ENCODE results near the gene TRAF3IP1. TPM values are rescaled to one million over a fixed set of nuclear protein-coding genes. Genes with fewer than 3 reads are reported as not detected.

The TRAF3IP1 gene
- polyA plus RNA-seq, 1 donor from 2014 or later: 12.5 TPM

- H3K9me3 ChIP-seq (ENCODE audit: low read length): no peaks in the 10 kb centered on the region
- H3K4me2 ChIP-seq (ENCODE audit: low read length): no peak overlapping the region
- H4K20me1 ChIP-seq (ENCODE audit: insufficient read depth): no peaks in the 10 kb centered on the region
- H3F3A ChIP-seq (ENCODE audit: insufficient read depth, low read length, poor library complexity, severe bottlenecking): no peaks in the 10 kb centered on the region
- H3K27me3 ChIP-seq (ENCODE audit: insufficient read depth, low read depth, low read length): no peaks in the 10 kb centered on the region
- no peaks in the 10 kb centered on the region for H3K36me3 ChIP-seq (ENCODE audit: insufficient read depth, low read length)
- H3K9me2 ChIP-seq (ENCODE audit: insufficient read depth, low read length): no peaks in the 10 kb centered on the region
- H3K4me3 ChIP-seq (ENCODE audit: low read length): no peak overlapping the region
- no peak overlapping the region for H3K9ac ChIP-seq (ENCODE audit: low read length)
- no peak overlapping the region for H2AFZ ChIP-seq (ENCODE audit: low read depth, low read length)
- TF ChIP-seq REST (IDR thresholded peaks at IDR 0.05; ENCODE audit: borderline replicate concordance): no peak
- TF ChIP-seq EP300 (conservative IDR thresholded peaks at IDR 0.05; ENCODE audit: poor library complexity, severe bottlenecking): no peak
- TF ChIP-seq SMC3 (conservative IDR thresholded peaks at IDR 0.05; ENCODE audit: poor library complexity): no peak
- TF ChIP-seq MXI1 (conservative IDR thresholded peaks at IDR 0.05; ENCODE audit: poor library complexity, severe bottlenecking): no peak
- no peak for TF ChIP-seq RAD21 (conservative IDR thresholded peaks at IDR 0.05)
- TF ChIP-seq TAF1 (IDR thresholded peaks at IDR 0.05; ENCODE audit: low read depth): no peak
- TF ChIP-seq EZH2 (IDR thresholded peaks at IDR 0.05; ENCODE audit: borderline replicate concordance, insufficient read depth, low read length, poor library complexity, severe bottlenecking): no peak
- TF ChIP-seq CTCF (IDR thresholded peaks at IDR 0.05; ENCODE audit: poor library complexity, severe bottlenecking): no peak
- TF ChIP-seq POLR2AphosphoS5 (IDR thresholded peaks at IDR 0.05): no peak
- H3K27ac ChIP-seq (ENCODE audit: low read length): no peak overlapping the region
- H3K79me2 ChIP-seq (replicated peaks; ENCODE audit: insufficient read depth, low read length): peaks cover 11% of the 10 kb centered on the region
Measured at GRCh38 chr2:238291550-238292281, 28.6 kb upstream of the TRAF3IP1 start.

GRCh38 chr2:238294046-238294392 is 26.3 kb upstream of the TRAF3IP1 start:
- TF ChIP-seq REST (IDR thresholded peaks at IDR 0.05; ENCODE audit: borderline replicate concordance) (no peak), EP300 (conservative IDR thresholded peaks at IDR 0.05; ENCODE audit: poor library complexity, severe bottlenecking) (no peak), EZH2 (IDR thresholded peaks at IDR 0.05; ENCODE audit: borderline replicate concordance, insufficient read depth, low read length, poor library complexity, severe bottlenecking) (no peak), CTCF (IDR thresholded peaks at IDR 0.05; ENCODE audit: poor library complexity, severe bottlenecking) (no peak), MXI1 (conservative IDR thresholded peaks at IDR 0.05; ENCODE audit: poor library complexity, severe bottlenecking) (no peak), SMC3 (conservative IDR thresholded peaks at IDR 0.05; ENCODE audit: poor library complexity) (no peak), POLR2AphosphoS5 (IDR thresholded peaks at IDR 0.05) (no peak), RAD21 (conservative IDR thresholded peaks at IDR 0.05) (no peak)
- Histone ChIP-seq H3K4me3 (ENCODE audit: low read length) (no peak overlapping the region), H3K36me3 (ENCODE audit: insufficient read depth, low read length) (no peaks in the 10 kb centered on the region), H3K27ac (ENCODE audit: low read length) (no peak overlapping the region), H3K27me3 (ENCODE audit: insufficient read depth, low read depth, low read length) (no peaks in the 10 kb centered on the region), H4K20me1 (ENCODE audit: insufficient read depth) (no peaks in the 10 kb centered on the region), H3K79me2 (replicated peaks; ENCODE audit: insufficient read depth, low read length) (no peaks in the 10 kb centered on the region), H3K9me2 (ENCODE audit: insufficient read depth, low read length) (no peaks in the 10 kb centered on the region), H3K9ac (ENCODE audit: low read length) (no peak overlapping the region), H3K9me3 (ENCODE audit: low read length) (no peaks in the 10 kb centered on the region), H2AFZ (ENCODE audit: low read depth, low read length) (no peak overlapping the region), H3K4me2 (ENCODE audit: low read length) (no peak overlapping the region), H3F3A (ENCODE audit: insufficient read depth, low read length, poor library complexity, severe bottlenecking) (no peaks in the 10 kb centered on the region)

Data from neural cell (in vitro differentiated cells).